ENCODE results near the gene DUSP22. TPM values are rescaled to one million over a fixed set of nuclear protein-coding genes. Genes with fewer than 3 reads are reported as not detected.

The DUSP22 gene
- total and polyA plus RNA-seq, 2 experiments from 2014 or later = 12.8 to 36.8 TPM

DNA sequence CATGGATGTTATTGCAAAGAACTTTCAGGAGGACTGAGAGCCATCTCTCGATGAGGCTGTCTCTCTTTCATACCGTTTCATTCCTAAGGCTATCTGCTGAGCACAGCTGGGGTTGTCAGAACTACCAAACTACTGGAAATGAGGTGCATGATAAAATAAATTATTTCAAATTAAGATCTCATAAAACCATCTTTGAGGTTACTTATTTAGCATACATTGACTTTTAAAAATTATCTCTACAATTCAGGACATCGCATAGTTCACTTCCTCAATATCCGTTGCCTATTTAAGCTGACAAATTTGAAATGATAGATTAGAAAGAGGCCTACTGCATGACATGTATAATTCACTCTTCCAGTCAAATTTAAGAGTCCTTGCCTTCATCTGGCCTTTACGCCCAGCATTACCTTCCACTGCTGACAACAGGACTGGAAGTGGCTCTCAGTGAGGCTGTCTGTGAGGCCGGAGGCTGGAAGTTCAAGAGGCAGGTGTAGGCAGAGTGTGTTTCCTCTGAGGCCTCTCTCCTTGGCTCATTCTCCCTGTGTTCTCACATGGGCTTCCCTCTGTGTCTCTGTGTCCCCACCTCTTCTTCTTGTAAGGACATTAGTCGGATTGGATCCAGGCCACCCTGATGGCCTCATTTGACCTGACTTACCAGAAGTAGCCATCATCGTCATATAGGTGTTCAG lies 12.8 kb upstream of the DUSP22 start (continued):
- TF ChIP-seq, protein P1, sequence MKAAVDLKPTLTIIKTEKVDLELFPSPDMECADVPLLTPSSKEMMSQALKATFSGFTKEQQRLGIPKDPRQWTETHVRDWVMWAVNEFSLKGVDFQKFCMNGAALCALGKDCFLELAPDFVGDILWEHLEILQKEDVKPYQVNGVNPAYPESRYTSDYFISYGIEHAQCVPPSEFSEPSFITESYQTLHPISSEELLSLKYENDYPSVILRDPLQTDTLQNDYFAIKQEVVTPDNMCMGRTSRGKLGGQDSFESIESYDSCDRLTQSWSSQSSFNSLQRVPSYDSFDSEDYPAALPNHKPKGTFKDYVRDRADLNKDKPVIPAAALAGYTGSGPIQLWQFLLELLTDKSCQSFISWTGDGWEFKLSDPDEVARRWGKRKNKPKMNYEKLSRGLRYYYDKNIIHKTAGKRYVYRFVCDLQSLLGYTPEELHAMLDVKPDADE (IDR thresholded peaks at IDR 0.05) = no peak
- no peak for TF ChIP-seq POLR2AphosphoS5 (IDR thresholded peaks at IDR 0.05; ENCODE audit: low read depth)
- TF ChIP-seq, protein P2, sequence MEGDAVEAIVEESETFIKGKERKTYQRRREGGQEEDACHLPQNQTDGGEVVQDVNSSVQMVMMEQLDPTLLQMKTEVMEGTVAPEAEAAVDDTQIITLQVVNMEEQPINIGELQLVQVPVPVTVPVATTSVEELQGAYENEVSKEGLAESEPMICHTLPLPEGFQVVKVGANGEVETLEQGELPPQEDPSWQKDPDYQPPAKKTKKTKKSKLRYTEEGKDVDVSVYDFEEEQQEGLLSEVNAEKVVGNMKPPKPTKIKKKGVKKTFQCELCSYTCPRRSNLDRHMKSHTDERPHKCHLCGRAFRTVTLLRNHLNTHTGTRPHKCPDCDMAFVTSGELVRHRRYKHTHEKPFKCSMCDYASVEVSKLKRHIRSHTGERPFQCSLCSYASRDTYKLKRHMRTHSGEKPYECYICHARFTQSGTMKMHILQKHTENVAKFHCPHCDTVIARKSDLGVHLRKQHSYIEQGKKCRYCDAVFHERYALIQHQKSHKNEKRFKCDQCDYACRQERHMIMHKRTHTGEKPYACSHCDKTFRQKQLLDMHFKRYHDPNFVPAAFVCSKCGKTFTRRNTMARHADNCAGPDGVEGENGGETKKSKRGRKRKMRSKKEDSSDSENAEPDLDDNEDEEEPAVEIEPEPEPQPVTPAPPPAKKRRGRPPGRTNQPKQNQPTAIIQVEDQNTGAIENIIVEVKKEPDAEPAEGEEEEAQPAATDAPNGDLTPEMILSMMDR (conservative IDR thresholded peaks at IDR 0.05; ENCODE audit: low read depth in 2 of 2) = no peak
- TF ChIP-seq STAT1 (IDR thresholded peaks at IDR 0.05; ENCODE audit: unreplicated experiment) = no peak
- no peak for TF ChIP-seq JUNB (IDR thresholded peaks at IDR 0.05; ENCODE audit: unreplicated experiment)
- TF ChIP-seq NANOG (IDR thresholded peaks at IDR 0.05; ENCODE audit: borderline replicate concordance) = no peak
- no peak for TF ChIP-seq CREB1 (CRISPR knock-in tag; IDR thresholded peaks at IDR 0.05; ENCODE audit: low read depth)
- TF ChIP-seq ZNF331 (CRISPR knock-in tag; IDR thresholded peaks at IDR 0.05; ENCODE audit: low read depth) = no peak
- TF ChIP-seq ZNF114 (CRISPR knock-in tag; IDR thresholded peaks at IDR 0.05) = no peak

DNA sequence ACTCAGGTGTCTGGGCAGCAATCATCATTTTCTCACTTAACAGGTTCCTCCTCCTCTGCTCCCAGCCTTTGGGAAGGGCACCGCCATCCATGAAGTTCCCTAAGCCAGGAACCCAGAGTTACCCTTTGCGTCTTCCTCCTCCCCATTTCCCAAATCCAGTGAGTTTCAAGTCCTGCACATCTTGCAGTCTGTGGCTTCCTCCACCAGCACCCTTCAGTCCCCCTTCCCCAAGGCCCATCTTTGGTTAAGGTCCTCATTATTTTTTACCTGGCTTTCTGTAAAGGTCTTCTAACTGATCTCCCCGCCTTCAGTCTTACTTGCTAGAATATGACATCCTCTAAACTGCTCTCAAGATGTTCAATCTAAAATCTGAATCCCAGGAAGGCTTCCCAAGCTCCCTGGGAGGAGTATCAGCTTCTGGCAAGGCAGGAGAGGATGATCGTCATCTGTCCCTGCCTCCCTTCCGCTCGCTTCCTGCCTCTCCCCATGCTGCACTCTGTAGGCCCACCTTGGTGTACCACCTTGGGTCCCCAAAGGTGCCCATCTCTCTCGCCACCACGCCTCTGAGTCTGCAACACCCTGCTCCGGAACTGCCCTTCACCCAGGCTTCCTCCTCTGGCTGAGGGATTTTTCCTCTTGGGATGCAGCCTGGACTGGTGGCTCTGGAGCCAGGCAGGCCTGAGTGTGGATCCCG lies 11.4 kb upstream of the DUSP22 start:
- TF ChIP-seq EZH2phosphoT487 (IDR thresholded peaks at IDR 0.05; ENCODE audit: unreplicated experiment) (no peak), POLR2AphosphoS5 (IDR thresholded peaks at IDR 0.05; ENCODE audit: low read depth) (no peak), ZNF114 (CRISPR knock-in tag; IDR thresholded peaks at IDR 0.05) (no peak)
- Mint-ChIP-seq H3K27me3 (ENCODE audit: insufficient read depth, low read depth, poor library complexity) (peaks cover 6% of the 10 kb centered on the region), H3K36me3 (ENCODE audit: low read depth) (peaks cover 2% of the 10 kb centered on the region; the same call in 1 of the 3 replicates), H3K4me1 (no peaks in the 10 kb centered on the region), H3K4me3 (no peak overlapping the region), H3K9me3 (peaks cover 71% of the 10 kb centered on the region), H3K27ac (no peak overlapping the region)
- Histone ChIP-seq H3K4me3 (no peak overlapping the region), H3K27me3 (ENCODE audit: insufficient read depth) (no peaks in the 10 kb centered on the region), H3K9me2 (ENCODE audit: insufficient read depth) (no peaks in the 10 kb centered on the region; the same call in 1 of the 2 replicates), H3K79me2 (replicated peaks; ENCODE audit: insufficient read depth) (no peaks in the 10 kb centered on the region), H3K4me2 (no peak overlapping the region), H3K4me1 (ENCODE audit: insufficient read depth) (no peaks in the 10 kb centered on the region), H4K20me1 (replicated peaks; ENCODE audit: insufficient read depth) (no peaks in the 10 kb centered on the region), H3K27ac (ENCODE audit: low read depth) (no peak overlapping the region), H3K36me3 (ENCODE audit: insufficient read depth) (no peaks in the 10 kb centered on the region; the same call in 1 of the 2 replicates), H2AFZ (no peak overlapping the region), H3F3A (replicated peaks; ENCODE audit: low read depth) (no peaks in the 10 kb centered on the region)
- DNase-seq (ENCODE audit: low spot score) (no peak), ATAC-seq (no peak)
